K562 (cell line): Measurements from ENCODE around the gene FILIP1L. TPM values are rescaled to one million over a fixed set of nuclear protein-coding genes. Genes with fewer than 3 reads are reported as not detected.

Experiments used
- BRD9 ChIP-seq: fragments of 450-650 bp; IDR thresholded peaks from 2 replicates; pipeline ENCODE4 v1.6.1; 2018; ENCODE audit warnings: low read depth; ENCODE audit not compliant: partially characterized antibody
- CEBPG ChIP-seq, 3 experiments: fragments of 200-800 bp in 1 of 3; sonication (Bioruptor generic) in 1 of 3; sonication (generic) in 1 of 3; formaldehyde crosslinking in 1 of 3; IDR thresholded peaks in 2 of 3; conservative IDR thresholded peaks in 1 of 3; 2 replicates each; pipeline versions ENCODE4 v1.6.1 to v1.8.0; 2016 to 2022; ENCODE audit warnings: missing compliant biosample characterization in 2 of 3, missing genetic modification characterization in 2 of 3, mild to moderate bottlenecking in 1 of 3, missing genetic modification reagents in 1 of 3
- ELK1 ChIP-seq: sonication (generic); formaldehyde crosslinking; IDR thresholded peaks from 2 replicates; pipeline ENCODE4 v1.8.1; 2022; ENCODE audit warnings: missing genetic modification reagents
- ETS1 ChIP-seq: conservative IDR thresholded peaks from 2 replicates; pipeline ENCODE4 v1.6.1; 2011; ENCODE audit warnings: low read depth, mild to moderate bottlenecking, low read length; ENCODE audit not compliant: control insufficient read depth
- GMEB1 ChIP-seq: fragments of 250-450 bp; sonication (Bioruptor Pico); IDR thresholded peaks from 2 replicates; pipeline ENCODE4 v1.4.0; 2020; ENCODE audit warnings: mild to moderate bottlenecking
- MAZ ChIP-seq, 2 experiments: fragments of 450-650 bp in 1 of 2; sonication (generic) in 1 of 2; formaldehyde crosslinking; IDR thresholded peaks in 1 of 2; conservative IDR thresholded peaks in 1 of 2; 2 replicates each; pipeline versions ENCODE4 v1.4.0 to v1.5.0; 2020; ENCODE audit warnings: mild to moderate bottlenecking in 1 of 2, missing genetic modification reagents in 1 of 2
- MTA2 ChIP-seq: fragments of 450-650 bp; IDR thresholded peaks from 2 replicates; pipeline ENCODE4 v1.6.1; 2016; ENCODE audit warnings: low read depth
- MTA3 ChIP-seq: fragments of 450-650 bp; formaldehyde crosslinking; IDR thresholded peaks from 2 replicates; pipeline ENCODE4 v1.6.1; 2017; ENCODE audit warnings: mild to moderate bottlenecking, borderline replicate concordance
- NCOA2 ChIP-seq, 2 experiments: fragments of 450-650 bp; IDR thresholded peaks; 2 replicates each; pipeline ENCODE4 v1.6.1; 2018; ENCODE audit warnings: mild to moderate bottlenecking in 2 of 2, moderate library complexity in 1 of 2; ENCODE audit not compliant: partially characterized antibody in 2 of 2
- NCOR1 ChIP-seq: fragments of 450-650 bp; IDR thresholded peaks from 2 replicates; pipeline ENCODE4 v1.6.1; 2016; ENCODE audit warnings: mild to moderate bottlenecking, moderate library complexity
- NFE2 ChIP-seq: IDR thresholded peaks from 2 replicates; pipeline ENCODE4 v1.6.1; 2014; ENCODE audit warnings: antibody characterized with exemption, low read depth
- RBM25 ChIP-seq: fragments of 200-400 bp; formaldehyde crosslinking; IDR thresholded peaks from 2 replicates; pipeline ENCODE4 v1.6.1; 2018; ENCODE audit warnings: low read length, low read depth, moderate library complexity; ENCODE audit not compliant: severe bottlenecking
- SNAPC5 ChIP-seq: fragments of 250-450 bp; sonication (Bioruptor Pico); IDR thresholded peaks from 2 replicates; pipeline ENCODE4 v1.8.0; 2021; ENCODE audit warnings: moderate library complexity, mild to moderate bottlenecking, inconsistent platforms
- STAT5B ChIP-seq: fragments of 250-450 bp; sonication (Bioruptor Pico); IDR thresholded peaks from 2 replicates; pipeline ENCODE4 v1.8.0; 2021; ENCODE audit warnings: mild to moderate bottlenecking, inconsistent platforms
- TARDBP ChIP-seq: fragments of 450-650 bp; IDR thresholded peaks from 2 replicates; pipeline ENCODE4 v1.6.1; 2016
- ZNF263 ChIP-seq: sonication (generic); formaldehyde crosslinking; IDR thresholded peaks from 2 replicates; pipeline ENCODE4 v1.8.0; 2022; ENCODE audit warnings: mild to moderate bottlenecking, missing genetic modification reagents, borderline replicate concordance
- ZNF316 ChIP-seq: fragments of 450-650 bp; IDR thresholded peaks from 2 replicates; pipeline ENCODE4 v1.6.1; 2016
- ZNF324 ChIP-seq: fragments of 250-450 bp; sonication (Bioruptor Pico); IDR thresholded peaks from 2 replicates; pipeline ENCODE4 v1.4.0; 2020; ENCODE audit warnings: mild to moderate bottlenecking
- ZNF561 ChIP-seq: fragments of 450-650 bp; formaldehyde crosslinking; conservative IDR thresholded peaks from 2 replicates; pipeline ENCODE4 v1.4.0; 2020; ENCODE audit warnings: mild to moderate bottlenecking, moderate library complexity
- ZNF778 ChIP-seq: fragments of 450-650 bp; formaldehyde crosslinking; IDR thresholded peaks from 2 replicates; pipeline ENCODE4 v1.4.0; 2020; ENCODE audit warnings: mild to moderate bottlenecking, moderate library complexity
- polyA plus RNA-seq, 8 experiments: library from polyadenylated mRNA; depleted of rRNA in 4 of 8; stranded (reverse) in 5 of 8; unstranded in 3 of 8; fragments of >200 nt; fragmentation: Nextera tagmentation in 2 of 8; fragmentation: Illumina TruSeq in 1 of 8; extraction: Ambion mirVana in 2 of 8; extraction: Trizol in 1 of 8; gene quantifications; 2 replicates each; pipeline versions ENCODE4 v1.2.1 to v1.2.3, GENCODE V29; 2011 to 2014; ENCODE audit warnings: inconsistent platforms in 1 of 8, missing spikeins in 1 of 8
- total RNA-seq, 7 experiments: library from RNA; depleted of rRNA in 6 of 7; stranded (reverse); fragments of >200 nt in 6 of 7; fragmentation: Illumina TruSeq in 2 of 7; extraction: Trizol in 2 of 7; gene quantifications; 2 replicates each; pipeline versions ENCODE4 v1.2.1 to v1.2.3, GENCODE V29; 2011 to 2021; ENCODE audit warnings: low replicate concordance in 1 of 7

Gene FILIP1L
- total and polyA plus RNA-seq, 9 of the 15 experiments (the other 6 are each of a cell fraction or from before 2014, with no cell fraction given), result 0.50 to 2.1 (median 1.1) TPM

GRCh38 chr3:99920481-99921376 is 193.6 kb downstream of the FILIP1L start (continued):
- TF ChIP-seq NCOA2 (IDR thresholded peaks at IDR 0.05; ENCODE audit: partially characterized antibody in 2 of 2), result no peak
- TF ChIP-seq TARDBP, result no peak
- no peak for TF ChIP-seq ETS1
- TF ChIP-seq ZNF316, result peak; percentile 20; the same call in 1 of the 2 replicates
- no peak for TF ChIP-seq ZNF561 (CRISPR knock-in tag)
- no peak for TF ChIP-seq ELK1
- no peak for TF ChIP-seq ZNF778 (CRISPR knock-in tag)
- no peak for TF ChIP-seq ZNF324 (CRISPR knock-in tag)
- no peak for TF ChIP-seq RBM25
- TF ChIP-seq GMEB1 (CRISPR knock-in tag), result no peak
- TF ChIP-seq NFE2, result peak; percentile 38
- TF ChIP-seq MTA2, result no peak
- peak in 1 of 2 experiments; percentile 13; a peak in 1 of 4 replicates for TF ChIP-seq MAZ (CRISPR knock-in tag; conservative IDR thresholded peaks at IDR 0.05 in 1 of 2, IDR thresholded peaks at IDR 0.05 in 1 of 2)
- TF ChIP-seq CEBPG (CRISPR knock-in tag; IDR thresholded peaks at IDR 0.05), result no peak
- TF ChIP-seq CEBPG (tag; conservative IDR thresholded peaks at IDR 0.05 in 1 of 2, IDR thresholded peaks at IDR 0.05 in 1 of 2), result peak; percentile 26 to 73; a peak in 3 of 4 replicates
- TF ChIP-seq MTA3, result no peak
- no peak for TF ChIP-seq BRD9
- TF ChIP-seq ZNF263 (CRISPR knock-in tag), result no peak
- no peak for TF ChIP-seq SNAPC5 (CRISPR knock-in tag)
- TF ChIP-seq NCOR1, result no peak
- no peak for TF ChIP-seq STAT5B (CRISPR knock-in tag)
